Stimulated activated CD4-positive, alpha-beta T cell treated with anti-CD3 and anti-CD28 coated beads, Interleukin-1b, Interleukin-23, amount 100 ng/mL, for 24 hours (primary cell): Measurements from ENCODE around the gene CILP2.

Experiments used
- DNase-seq, 4 experiments: peaks; one replicate each; pipeline ENCODE4 v3.0.0-alpha.2; 2020; ENCODE audit warnings: low read depth in 4 of 4, low spot score in 1 of 4

The CILP2 gene

DNA sequence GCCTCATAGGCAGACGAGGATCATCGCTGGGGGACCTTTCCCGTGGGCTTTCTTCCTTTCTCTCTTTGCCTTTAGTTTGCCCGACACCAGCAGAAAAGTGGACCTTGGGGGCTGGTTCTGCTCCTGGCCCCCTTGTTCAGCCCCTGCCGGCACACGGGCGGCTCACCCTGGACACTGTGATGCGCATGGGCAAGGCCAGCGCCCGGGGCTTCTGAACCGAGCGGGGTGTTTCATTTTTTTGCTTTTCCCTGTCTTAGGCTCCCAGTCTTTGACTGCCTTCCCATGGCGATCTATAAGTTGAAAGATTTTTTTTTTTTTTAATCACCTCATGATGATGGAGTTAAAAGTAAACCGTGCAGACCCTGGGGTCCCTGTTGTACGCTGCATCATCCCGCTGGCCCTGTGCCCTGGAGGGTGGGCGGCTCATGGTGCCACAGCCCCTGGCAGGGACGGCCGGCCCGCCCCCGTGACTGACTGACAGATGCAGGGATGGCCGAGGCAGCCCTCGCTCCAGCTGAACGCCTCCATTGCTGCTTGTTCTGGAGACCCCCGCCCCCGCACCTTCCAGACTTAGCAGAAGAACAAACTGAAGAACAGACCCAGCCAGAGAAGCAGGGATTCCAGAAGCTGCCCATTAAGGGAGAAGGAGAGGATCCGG, 32.3 kb upstream of the CILP2 start:
- no peak for DNase-seq

DNA sequence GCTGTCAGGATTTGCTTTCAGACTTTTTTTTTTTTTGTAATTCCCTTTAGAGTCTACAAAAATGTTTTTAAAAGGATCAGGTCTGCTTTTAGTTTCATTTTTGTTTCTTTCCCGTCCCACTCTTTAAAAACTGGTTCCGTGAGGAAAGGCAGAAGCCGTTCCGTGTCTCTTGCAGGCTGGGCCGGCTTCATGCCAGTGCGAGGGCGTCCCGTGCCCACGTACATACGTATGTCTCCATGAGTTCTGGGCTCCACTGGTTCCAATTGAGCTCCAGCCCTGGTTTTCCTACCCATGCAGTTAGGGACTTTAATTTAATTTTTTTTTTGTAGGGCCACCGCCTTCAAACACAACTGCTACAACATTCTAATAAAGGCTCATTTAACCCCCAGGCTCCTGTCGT, 31.5 kb upstream of the CILP2 start:
- no peak for DNase-seq

DNA sequence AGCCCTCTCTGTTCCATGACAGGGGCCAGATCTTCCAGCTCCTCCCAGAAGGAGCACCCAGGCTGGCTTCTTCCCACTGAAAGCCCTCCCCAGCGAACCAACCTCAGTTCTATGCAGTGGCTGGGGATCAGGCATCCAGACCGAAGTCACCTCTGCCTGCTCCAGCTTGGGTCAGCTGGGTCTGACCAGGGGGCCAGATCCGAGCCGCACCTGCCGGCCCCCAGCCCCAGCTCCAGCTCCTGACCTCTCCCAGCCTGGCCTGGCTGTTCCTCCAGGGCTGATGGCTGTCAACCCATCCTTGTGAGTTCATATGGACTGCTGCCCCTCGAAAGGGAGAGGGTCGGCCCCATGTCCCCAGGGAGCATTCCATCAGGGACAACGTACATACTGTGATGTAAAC, 30.7 kb upstream of the CILP2 start:
- DNase-seq: no peak

DNA sequence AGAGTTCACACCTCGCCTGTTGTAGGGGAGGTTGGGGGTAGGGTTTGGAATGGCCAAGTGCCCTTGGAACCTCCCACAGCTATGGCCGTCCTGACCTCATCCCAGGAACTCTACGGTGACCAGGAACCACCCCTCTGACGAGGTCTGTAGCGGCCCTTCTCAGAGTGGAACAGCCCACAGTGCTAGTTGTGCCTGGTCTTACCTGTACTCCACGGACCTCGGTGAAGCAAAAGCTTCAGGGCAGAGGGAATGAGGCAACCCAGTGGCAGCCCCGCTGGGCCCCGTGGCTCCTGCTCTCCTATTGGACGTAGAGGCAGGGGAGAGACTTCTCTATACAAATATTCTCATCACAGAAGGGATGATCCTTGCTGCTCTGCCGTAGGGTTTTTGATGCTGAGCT, 29.8 kb upstream of the CILP2 start:
- DNase-seq: no peak

DNA sequence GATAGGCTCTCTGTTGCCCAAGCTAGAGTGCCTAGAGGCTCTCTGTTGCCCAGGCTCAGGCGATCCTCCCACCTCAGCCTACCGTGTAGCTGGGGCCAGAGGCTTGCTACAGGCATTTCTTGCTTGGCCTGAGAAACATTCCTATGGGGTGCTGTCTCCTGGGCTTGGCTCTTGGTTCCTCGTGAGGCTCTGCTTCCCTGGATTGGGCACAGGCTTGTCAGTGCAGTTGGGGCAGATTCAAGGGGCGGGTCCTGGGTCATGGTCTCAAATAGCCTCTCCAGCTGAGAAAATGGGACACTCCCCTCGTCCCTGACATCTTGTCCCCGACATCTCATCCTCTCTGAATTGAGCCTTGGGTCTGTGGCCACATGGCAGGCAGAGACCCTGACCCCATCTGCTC, 27.6 kb upstream of the CILP2 start:
- DNase-seq: no peak

DNA sequence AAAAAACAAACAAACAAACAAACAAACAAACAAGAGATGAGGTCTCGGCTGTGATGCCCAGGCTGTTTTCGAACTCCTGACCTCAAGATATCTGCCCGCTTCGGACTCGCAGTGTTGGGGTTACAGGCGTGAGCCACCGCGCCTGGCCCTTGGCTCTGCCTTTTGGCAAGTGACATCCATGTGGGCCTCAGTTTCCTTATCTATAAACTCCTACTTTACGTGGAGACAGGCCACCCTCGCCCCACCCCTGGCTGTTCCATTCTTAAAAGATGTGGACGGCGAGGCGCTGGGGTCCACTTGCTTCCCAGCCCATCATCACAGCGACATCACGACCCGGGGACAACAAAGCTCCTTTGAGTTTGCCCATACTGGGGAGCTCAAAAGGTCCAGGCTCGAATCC, 24.4 kb upstream of the CILP2 start:
- DNase-seq: no peak

DNA sequence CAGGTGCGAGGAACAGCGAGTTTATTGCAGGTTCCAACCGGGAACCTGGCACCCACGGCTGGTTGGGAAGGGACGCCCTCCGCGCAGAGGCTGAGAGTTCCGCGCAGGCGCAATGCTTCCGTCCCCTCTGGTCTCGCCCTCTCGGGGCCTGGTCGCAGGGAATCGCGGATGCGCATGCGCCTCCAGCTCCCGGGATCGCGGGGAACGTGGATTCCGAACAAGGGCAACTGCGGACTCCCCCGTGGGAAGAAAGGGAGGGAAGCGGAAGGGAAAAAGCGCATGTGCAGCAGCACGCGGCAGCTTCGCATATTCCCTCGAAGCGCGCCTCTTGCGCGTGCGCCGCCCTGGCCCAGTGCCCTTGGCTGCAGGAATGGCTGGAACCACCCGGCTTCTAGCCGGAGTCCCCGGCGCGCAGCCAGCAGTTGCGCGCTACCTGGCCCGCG, 23.8 kb upstream of the CILP2 start:
- DNase-seq: no peak

DNA sequence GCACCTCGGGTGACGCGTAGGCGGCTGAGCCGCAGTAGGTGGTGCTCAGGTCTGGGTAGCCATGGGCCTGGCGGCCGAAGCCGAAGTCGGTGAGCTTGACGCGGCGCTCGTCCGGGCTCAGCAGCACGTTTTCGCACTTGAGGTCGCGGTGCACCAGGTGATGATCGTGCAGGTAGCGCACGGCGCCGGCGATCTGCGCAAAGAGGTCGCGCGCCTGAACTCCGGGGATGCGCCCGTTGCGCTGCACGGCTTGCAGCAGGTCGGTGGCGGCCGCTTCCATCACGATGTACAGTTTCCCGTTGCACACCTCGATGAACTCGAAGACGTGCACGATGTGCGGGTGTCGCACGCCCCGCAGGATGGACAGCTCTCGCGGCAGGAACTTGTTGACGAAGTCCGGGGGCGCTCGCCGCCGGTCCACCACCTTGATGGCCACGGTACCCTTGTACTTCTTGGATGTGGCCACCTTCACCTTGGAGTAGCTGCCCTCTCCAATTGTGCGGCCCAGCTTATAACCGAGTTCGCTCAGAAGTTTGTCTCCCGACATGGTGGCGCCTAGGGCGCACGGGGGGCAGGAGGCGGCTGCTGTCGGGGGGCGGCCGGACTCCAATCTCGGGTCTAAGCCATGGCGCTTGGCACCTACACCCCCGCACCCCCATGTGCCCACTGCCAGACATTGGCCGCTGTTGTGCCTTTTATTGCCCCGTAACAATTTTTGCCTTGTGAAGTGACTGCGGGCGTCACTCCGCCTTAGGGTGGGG, 23.0 kb upstream of the CILP2 start, which contains the start of gene TSSK6:
TSS of gene TSSK6 (minus strand) at position 668 of the 761 bp plus-strand sequence. CDS start at position 547, 121 bp downstream.
- DNase-seq: no peak

DNA sequence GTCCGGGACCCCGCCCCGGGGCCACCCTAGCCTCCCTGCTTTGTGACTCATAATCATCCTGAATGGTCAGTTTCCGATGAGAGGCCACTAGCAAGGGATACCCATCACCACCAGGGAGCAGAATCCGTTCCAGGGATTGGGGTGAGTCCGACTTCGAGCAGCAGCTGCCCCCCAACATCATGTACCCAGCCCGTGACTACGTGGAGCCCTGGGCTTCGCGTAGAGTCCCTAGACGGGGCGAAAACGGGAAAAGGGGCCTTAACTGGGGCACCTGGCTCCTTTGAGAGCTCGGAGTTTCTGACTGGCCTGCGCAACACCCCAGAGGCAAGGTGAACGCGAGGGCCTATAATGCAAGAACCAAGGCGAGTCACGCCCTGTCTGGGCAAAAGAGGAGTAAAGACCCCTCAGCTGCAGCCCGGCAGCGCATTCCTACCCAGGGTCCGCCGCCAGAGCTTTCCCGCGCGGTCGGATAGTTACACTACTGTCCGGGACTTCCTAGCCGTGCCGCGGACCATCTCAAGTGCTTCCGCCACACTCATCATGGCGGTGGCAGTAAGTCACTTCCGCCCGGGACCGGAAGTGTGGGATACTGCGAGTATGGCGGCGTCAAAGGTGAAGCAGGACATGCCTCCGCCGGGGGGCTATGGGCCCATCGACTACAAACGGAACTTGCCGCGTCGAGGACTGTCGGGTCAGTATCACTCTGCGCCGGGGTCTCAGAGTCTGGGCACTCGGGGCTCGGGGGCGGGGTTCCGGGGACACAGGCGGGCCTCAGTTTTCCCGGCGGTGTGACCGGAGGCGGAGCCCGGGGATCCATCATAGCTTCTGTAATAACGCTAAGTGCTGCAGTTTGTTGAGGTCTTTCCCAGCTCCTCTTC, 22.2 kb upstream of the CILP2 start, which contains the start of gene NDUFA13:
TSS of gene NDUFA13 (plus strand) at position 584 of the 878 bp plus-strand sequence. CDS start at position 598, 14 bp downstream.
- DNase-seq: peak; percentile 81 to 95 (median 86)

DNA sequence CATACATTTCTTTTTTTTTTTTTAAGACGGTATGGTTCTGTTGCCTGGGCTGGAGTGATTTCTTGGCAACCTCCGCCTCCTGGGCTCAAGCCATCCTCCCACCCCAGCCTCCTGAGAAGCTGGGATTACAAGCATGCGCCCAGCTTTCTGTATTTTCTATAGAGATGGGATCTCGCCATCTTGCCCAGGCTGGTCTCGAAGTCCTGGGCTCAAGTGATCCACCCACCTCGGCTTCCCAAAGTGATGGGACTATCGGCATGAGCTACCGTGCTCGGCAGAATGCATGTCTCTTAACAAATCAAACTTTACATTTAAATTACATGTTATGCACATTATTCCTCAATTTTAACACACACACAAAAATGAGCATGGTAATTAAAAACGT, 20.8 kb upstream of the CILP2 start:
- DNase-seq: no peak

DNA sequence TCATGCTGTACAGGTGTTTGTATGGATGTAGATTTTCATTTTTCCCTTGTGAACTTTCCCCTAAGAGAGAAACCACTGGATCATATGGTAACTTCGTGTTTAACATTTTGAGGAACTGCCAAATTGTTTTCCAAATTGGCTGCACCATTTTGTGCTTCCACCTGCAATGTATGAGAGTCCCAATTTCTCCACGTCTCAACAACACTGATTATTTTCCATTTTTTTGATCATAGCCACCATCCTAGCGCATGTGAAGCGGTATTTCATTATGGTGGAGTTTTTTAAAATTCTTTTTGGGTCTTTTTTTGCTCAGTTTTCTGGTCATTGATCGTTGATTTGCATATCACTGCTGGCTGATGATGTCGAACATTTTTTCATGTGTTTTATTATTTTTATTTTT, 17.1 kb upstream of the CILP2 start:
- DNase-seq: no peak

DNA sequence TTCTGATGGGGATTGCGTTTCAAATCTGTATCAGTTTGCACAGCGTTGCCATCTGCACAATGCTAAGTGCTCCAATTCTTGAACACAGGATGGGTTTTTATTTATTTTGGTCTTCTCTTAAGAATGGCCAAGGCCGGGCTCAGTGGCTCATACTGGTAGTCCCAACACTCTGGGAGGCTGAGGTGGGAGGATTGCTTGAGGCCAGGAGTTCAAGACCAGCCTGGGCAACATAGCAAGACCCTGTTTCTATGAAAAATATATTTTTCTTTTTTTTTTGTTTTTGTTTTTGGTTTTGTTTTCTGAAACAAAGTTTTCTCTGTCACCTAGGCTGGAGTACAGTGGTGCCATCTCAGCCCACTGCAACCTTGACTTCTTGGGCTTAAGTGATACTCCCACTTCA, 14.9 kb upstream of the CILP2 start:
- no peak for DNase-seq

DNA sequence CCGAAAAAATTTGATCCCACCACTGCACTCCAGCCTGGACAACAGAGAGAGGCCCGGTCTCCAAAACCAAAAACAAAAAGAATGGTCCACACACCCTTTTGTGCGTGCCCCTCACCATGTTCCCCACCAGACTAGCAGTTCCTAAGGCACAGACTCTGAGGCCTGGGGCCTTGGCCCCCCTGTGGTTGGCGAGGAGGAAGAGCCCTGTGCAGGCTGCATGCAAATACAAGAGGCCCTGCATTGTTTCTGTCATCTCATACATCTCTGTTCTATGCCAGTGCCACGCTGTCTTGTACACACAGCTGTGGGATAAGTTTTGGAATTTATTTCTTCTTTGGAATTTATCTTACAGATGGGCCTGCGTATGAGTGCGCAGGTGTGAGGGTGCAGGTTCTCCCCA, 14.0 kb upstream of the CILP2 start:
- DNase-seq: no peak

DNA sequence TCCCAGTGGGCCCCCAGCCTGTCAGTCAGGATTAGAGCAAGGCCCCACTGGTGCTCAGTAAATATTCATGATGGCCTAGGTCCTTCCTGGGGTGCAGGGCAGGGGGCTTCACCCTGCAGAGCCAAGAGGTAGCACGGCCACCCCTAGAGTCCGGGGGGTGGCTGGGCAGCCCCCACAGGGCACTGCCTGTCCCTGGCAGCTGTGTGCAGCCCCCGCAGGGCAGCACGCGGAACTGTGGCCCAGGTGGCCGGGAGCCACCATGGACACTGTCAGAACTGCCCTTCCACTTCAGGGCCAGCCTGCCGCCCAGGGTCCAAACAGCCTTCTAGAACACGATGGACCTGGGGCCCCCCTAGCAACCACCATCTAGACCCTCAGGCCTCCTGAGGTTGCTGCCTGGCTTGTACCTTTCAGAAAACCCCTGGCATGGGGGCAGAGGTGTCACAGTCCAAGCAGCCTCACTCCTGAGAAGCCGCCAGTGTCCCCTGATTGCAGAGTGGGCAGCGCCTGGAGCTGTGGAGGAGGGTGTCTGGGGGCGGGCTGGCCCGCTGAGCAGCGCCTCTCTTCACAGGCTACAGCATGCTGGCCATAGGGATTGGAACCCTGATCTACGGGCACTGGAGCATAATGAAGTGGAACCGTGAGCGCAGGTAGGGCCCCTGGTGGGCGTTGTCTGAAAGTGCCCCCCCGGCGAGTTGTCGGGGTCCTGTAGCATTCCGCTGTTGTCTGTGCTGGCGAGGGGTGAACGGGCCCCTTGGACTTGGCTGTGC, 12.3 kb upstream of the CILP2 start:
- DNase-seq: no peak

DNA sequence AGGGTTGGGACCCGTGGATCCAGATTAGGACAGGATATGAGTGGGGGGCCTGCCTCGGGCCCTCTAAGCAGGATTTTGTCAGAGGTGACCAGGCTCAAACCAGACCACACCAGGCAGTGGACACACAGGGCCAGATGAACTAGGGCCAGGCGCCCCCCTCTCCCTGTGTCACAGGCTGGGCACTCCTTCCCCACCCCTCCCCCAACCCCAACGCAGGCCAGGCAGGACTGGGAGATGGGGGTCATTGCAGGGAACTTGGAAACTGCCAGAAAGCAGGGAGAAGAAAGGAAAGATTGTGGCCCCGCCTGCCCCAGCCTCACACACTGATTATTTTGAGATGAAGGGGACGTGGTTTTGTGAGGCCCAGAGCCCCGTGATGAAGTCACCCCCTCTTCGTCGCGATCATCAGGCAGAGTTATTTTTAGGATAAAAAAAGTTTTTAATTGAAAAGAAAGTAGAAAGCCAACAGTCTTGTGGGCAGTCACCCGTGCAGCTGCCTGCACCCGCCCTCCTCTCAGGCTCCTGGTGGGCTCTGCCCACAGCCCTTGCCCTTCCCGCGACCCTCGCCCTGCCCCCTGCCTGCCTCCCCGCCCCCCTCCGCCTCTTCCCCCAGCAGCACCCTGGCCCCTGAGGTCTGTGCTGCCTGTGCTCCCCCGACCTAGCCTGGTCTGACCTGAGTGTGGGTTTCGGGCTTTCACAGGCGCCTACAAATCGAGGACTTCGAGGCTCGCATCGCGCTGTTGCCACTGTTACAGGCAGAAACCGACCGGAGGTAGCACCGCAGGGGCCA, 11.3 kb upstream of the CILP2 start:
- DNase-seq: no peak

DNA sequence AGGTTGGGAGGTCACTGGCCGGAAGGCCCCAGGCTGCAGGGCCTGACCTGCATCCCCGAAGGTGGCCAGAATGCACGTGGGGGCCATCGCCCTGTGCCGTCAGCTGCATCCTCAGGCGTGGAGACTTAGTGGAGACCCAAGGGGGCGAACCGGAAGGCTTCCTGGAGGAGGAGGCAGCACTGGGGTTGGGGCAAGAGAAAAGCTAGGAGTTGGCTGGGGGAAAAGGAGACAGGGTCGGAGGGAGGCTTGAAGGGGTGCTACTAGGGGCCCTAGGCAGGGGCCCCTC, 10.8 kb upstream of the CILP2 start:
- no peak for DNase-seq

DNA sequence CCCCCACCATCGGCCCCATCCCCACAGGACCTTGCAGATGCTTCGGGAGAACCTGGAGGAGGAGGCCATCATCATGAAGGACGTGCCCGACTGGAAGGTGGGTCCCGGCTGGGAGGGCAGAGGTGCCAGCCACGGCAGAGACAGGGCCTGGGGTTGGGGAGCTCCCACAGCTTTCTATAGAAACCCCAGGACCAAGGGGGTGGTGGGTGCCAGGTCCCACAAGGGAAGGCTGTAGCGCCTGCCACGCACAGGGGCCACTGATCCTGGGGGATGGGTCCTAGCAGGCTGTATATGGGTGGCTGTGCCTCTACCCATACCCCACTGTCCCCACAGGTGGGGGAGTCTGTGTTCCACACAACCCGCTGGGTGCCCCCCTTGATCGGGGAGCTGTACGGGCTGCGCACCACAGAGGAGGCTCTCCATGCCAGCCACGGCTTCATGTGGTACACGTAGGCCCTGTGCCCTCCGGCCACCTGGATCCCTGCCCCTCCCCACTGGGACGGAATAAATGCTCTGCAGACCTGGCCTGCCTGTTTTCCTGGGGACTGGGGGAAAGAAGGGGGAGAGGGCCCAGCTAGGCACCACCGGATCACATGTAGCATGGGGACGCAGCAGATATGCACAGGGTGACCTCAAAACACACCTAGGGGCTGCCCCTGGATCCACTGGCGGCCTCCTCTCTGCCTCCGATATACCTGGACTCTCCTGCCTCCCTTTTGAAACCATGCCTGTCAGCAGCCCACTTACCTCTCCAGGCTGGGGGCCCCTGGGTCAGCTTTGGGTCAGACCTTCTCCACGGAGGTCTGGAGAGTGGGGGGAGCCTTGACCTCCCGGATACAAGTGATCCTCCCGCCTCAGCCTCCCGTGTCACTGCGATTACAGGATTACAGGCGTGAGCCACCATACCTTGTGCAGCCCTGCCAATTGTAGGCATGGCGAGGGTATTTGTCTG, 10.1 kb upstream of the CILP2 start:
- no peak for DNase-seq

DNA sequence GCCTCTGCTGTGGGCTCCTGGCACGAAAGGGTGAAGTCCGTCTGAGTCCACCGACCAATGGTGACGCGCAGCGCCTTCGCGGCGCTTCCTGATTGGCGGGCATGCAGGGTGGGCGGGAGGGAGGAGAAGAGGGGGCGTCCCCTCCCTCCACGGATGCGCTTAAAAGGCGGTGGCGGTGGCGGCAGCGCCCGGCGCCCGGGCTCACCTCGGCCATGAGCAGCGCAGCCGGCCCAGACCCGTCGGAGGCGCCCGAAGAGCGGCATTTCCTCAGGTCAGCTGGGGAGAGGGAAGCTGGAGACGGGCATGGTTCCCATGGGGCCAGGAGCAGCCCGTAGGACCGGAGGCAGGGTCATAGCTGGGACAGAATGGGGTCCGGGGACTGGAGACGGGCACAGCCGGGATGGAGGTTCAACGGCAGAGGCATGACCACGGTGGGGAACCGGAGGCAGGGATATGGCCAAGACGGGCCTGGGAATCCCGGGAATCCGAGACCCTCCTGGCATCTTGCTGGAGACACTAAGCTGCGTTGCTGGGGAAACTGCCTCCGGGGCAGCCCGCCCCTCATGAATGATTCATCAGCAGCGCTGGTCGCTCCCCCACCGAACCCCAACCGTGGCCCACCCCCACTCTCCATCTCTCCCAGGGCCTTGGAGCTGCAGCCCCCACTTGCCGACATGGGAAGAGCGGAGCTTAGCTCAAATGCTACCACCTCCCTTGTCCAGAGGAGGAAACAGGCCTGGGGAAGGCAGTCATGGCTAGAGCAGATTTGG, 9.2 kb upstream of the CILP2 start, which contains the start of gene YJEFN3:
TSS of gene YJEFN3 (plus strand) at position 191 of the 770 bp plus-strand sequence. CDS start at position 213, 22 bp downstream.
- DNase-seq: no peak
